CMK (cell line): ENCODE measurements around the gene WRAP73.
"Not testable (repeated sequence)": the region's sequence is repeated elsewhere in the genome, so short reads cannot be mapped to it uniquely, and the experiment has no call there.

Source experiments
- DNase-seq: peaks from one replicate; pipeline ENCODE4 v3.0.0-alpha.2; 2010; ENCODE audit warnings: low read depth

Gene WRAP73

GRCh38 chr1:3597599-3597964, 52.3 kb downstream of the WRAP73 start:
- peak; percentile 80 for DNase-seq

GRCh38 chr1:3596663-3597598, 53.0 kb downstream of the WRAP73 start:
- no peak for DNase-seq

GRCh38 chr1:3595949-3596348, 54.0 kb downstream of the WRAP73 start:
- no peak for DNase-seq

- DNase-seq: no peak
Observed at GRCh38 chr1:3594706-3595377, 55.1 kb downstream of the WRAP73 start.

- no peak for DNase-seq
Observed at GRCh38 chr1:3593745-3594144, 56.2 kb downstream of the WRAP73 start.

GRCh38 chr1:3593334-3593733, 56.6 kb downstream of the WRAP73 start:
- DNase-seq: no peak

GRCh38 chr1:3590951-3591865, 58.7 kb downstream of the WRAP73 start:
- no peak for DNase-seq

- no peak for DNase-seq
Observed at GRCh38 chr1:3590139-3590763, 59.7 kb downstream of the WRAP73 start.

GRCh38 chr1:3588395-3588794, 61.5 kb downstream of the WRAP73 start:
- no peak for DNase-seq

GRCh38 chr1:3586986-3587759, 62.7 kb downstream of the WRAP73 start:
- DNase-seq: no peak

GRCh38 chr1:3585940-3586568, 63.8 kb downstream of the WRAP73 start:
- no peak for DNase-seq

- not testable (repeated sequence) for DNase-seq
Observed at GRCh38 chr1:3585353-3585868, 64.5 kb downstream of the WRAP73 start.

GRCh38 chr1:3584915-3585314, 65.0 kb downstream of the WRAP73 start:
- no peak for DNase-seq

- not testable (repeated sequence) for DNase-seq
Observed at GRCh38 chr1:3583751-3584150, 66.2 kb downstream of the WRAP73 start.

- DNase-seq: no peak
Observed at GRCh38 chr1:3581296-3582036, 68.4 kb downstream of the WRAP73 start.
